T-helper 2 cell treated with Interferon-gamma antibody and Interleukin-4, amounts not matched to agents 5 μg/mL and 100 μg/mL, for 36 hours (primary cell): Measurements from ENCODE around the gene CTLA4.
A peak's percentile ranks its signal among the peaks of the same experiment; 100 is the strongest.

Experiments used
- DNase-seq: peaks from one replicate; pipeline ENCODE4 v3.0.0; 2021; ENCODE audit warnings: low spot score
- H3K27ac Mint-ChIP-seq: one replicate; pipeline ENCODE4 v1.8.0; 2021; ENCODE audit warnings: mild to moderate bottlenecking, mixed read lengths
- H3K27me3 Mint-ChIP-seq: one replicate; pipeline ENCODE4 v1.8.0; 2021; ENCODE audit warnings: low read depth, mixed read lengths
- H3K36me3 Mint-ChIP-seq: one replicate; pipeline ENCODE4 v1.8.0; 2021; ENCODE audit warnings: low read depth, mixed read lengths
- H3K4me1 Mint-ChIP-seq: one replicate; pipeline ENCODE4 v1.8.0; 2021; ENCODE audit warnings: low read depth, mixed read lengths
- H3K4me3 Mint-ChIP-seq: one replicate; pipeline ENCODE4 v1.8.0; 2022; ENCODE audit warnings: mild to moderate bottlenecking, moderate library complexity, mixed read lengths
- H3K9me3 Mint-ChIP-seq: one replicate; pipeline ENCODE4 v1.8.0; 2021; ENCODE audit warnings: mixed read lengths

The CTLA4 gene

DNA sequence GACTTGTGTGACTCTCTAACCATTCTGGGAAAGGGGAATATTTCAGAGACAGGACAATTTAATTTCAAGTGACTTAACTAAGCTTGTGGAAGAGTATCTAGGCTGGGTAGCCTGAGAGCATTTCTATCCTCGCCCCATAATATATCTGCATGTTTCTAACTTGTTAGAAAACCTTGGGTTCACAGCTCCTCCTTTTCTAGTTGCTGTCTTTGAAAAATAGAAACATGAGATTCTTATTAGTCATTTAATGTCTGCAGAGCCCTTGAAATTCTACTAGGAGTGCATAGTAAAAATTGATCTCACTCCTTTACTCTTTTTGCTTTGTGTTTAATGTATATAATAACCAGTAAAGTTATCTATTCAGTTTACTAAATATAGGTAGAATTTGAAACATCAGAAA lies 22.4 kb downstream of the CTLA4 start:
- H3K4me3 Mint-ChIP-seq: no peak overlapping the region
- H3K4me1 Mint-ChIP-seq: peaks cover 75% of the 10 kb centered on the region
- no peaks in the 10 kb centered on the region for H3K27me3 Mint-ChIP-seq
- H3K36me3 Mint-ChIP-seq: no peaks in the 10 kb centered on the region
- no peaks in the 10 kb centered on the region for H3K9me3 Mint-ChIP-seq
- no peak for DNase-seq
- H3K27ac Mint-ChIP-seq: no peak overlapping the region

DNA sequence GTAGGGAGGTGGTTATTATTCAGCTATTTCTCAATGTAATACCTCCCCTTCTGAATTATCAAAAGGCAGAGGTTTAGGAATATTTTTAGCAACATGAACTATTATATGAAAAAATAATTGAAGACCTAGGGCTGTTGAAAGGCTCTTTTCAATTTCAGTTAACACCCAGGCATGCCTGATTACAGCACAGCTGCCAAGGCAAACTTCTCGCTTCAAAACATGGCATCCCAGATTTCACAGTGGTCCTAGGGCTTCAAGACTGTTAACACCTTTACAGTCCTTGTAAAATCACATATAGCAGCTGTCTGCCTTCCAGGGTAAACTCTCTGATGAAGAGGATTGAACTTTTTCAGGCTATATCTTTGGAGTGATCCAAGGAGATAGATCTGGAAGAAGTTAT lies 23.2 kb downstream of the CTLA4 start:
- no peaks in the 10 kb centered on the region for H3K27me3 Mint-ChIP-seq
- peaks cover 74% of the 10 kb centered on the region for H3K4me1 Mint-ChIP-seq
- no peak overlapping the region for H3K4me3 Mint-ChIP-seq
- H3K9me3 Mint-ChIP-seq: peaks cover 3% of the 10 kb centered on the region
- DNase-seq: no peak
- H3K36me3 Mint-ChIP-seq: no peaks in the 10 kb centered on the region
- peak overlapping the region; percentile 24 for H3K27ac Mint-ChIP-seq

DNA sequence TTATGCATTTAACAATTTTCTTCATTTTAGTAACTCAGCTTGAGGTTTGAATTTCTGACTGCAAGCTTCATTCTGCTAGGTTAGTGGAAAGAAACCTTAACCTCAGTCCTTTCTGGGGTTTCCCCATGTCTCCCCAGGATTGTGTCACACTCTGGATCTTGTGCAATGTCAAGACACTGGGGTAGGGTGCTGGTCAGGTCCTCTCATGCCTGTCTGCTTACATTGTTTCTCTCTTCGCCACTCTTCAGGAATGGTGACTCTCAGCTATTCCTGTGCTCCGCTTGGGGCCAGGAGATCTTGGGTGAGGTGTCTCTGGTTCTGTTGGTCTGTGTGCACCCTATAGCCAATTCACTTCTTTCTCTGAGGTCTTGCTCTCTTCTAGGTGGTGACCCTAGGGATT lies 23.9 kb downstream of the CTLA4 start:
- peaks cover 71% of the 10 kb centered on the region for H3K4me1 Mint-ChIP-seq
- H3K9me3 Mint-ChIP-seq: peaks cover 3% of the 10 kb centered on the region
- DNase-seq: peak; percentile 81
- peaks cover 2% of the 10 kb centered on the region for H3K36me3 Mint-ChIP-seq
- H3K27me3 Mint-ChIP-seq: no peaks in the 10 kb centered on the region
- H3K27ac Mint-ChIP-seq: peak overlapping the region; percentile 72
- H3K4me3 Mint-ChIP-seq: peak overlapping the region; percentile 32

DNA sequence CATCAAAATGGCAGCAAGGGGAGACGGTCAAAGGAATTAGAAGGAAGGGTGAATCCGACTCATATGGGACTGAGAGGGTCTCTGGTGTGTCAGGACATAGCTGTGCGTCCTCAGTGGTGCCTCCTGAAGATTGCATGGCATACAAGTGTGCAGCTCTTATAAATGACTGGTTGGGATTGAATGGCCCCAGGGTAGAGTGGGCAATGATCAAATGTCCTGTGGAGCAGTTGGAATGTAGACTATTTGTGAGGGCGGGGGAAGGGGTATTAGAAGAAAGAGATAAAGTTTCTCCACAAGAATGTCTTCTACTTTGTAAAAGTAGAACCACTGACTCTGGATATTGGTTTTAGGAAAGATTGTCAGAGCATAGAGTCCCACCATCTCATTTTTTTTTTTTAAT lies 24.6 kb downstream of the CTLA4 start:
- Mint-ChIP-seq H3K4me3 (no peak overlapping the region), H3K4me1 (peaks cover 71% of the 10 kb centered on the region), H3K9me3 (peaks cover 3% of the 10 kb centered on the region), H3K27me3 (no peaks in the 10 kb centered on the region), H3K27ac (peak overlapping the region; percentile 27), H3K36me3 (peaks cover 5% of the 10 kb centered on the region)
- DNase-seq: no peak

DNA sequence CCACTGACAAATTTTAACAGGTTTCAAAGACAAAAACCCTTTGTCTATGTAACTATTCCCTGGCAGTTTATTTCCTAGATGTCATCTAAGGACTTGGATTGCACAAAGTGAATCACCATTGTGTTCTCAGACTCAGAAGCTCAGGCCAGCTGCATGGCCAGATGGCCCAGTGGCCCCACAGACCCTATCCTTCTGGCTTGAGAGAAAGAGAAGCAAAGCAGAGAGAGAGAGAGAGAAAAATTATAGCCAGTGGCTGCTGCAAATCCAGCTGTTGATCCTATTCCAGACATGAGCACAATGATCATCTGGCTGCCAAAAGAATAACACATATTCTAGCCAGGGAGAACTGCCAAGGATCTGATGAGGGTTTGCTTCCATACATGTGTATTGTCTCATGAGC lies 25.8 kb downstream of the CTLA4 start:
- no peak overlapping the region for H3K4me3 Mint-ChIP-seq
- H3K27ac Mint-ChIP-seq: peak overlapping the region; percentile 70
- peaks cover 76% of the 10 kb centered on the region for H3K4me1 Mint-ChIP-seq

DNA sequence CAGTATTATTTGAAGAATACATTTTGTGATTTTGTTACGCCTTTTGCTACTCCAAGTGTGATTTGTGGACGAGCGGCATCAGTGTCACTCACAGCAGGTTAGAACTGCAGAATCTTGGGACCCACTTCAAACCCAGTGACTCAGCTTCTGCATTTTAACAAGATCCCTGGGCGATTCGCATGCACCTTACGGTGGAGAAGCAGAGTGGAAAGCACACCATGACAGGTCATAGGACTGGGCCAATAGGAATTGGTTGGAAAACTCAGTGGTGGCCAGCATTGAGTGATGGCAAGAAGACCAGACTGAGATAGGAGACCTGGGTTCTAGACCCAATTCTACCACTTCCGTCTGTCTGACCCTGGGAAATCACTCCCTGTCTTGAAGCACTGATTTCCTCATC lies 26.3 kb downstream of the CTLA4 start:
- H3K4me1 Mint-ChIP-seq: peaks cover 80% of the 10 kb centered on the region
- H3K27ac Mint-ChIP-seq: peak overlapping the region; percentile 72
- no peaks in the 10 kb centered on the region for H3K27me3 Mint-ChIP-seq
- peak overlapping the region; percentile 33 for H3K4me3 Mint-ChIP-seq
- DNase-seq: no peak
- H3K9me3 Mint-ChIP-seq: peaks cover 3% of the 10 kb centered on the region
- peaks cover 10% of the 10 kb centered on the region for H3K36me3 Mint-ChIP-seq

More for the DNA sequence above, 25.8 kb downstream of the CTLA4 start:
- Mint-ChIP-seq H3K27me3 (no peaks in the 10 kb centered on the region), H3K9me3 (peaks cover 3% of the 10 kb centered on the region), H3K36me3 (peaks cover 8% of the 10 kb centered on the region)
- no peak for DNase-seq

DNA sequence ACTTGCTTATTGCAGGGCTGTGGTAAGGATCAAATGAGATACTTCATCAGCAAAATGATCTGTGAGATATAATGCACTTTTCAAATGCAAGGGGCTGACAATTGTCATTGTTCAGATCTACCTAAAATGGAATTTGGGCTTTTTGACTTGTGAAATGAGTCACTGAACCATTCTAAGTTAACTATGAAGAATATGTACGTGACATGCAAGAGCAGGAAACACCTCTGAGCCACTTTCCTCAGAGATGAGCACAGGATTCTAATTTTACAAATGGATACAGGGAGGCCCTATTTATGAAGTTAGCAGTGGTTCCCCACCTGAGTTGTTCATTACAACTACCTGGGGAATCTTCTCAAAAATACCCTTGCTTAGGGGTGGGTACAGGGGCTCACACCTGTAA lies 26.7 kb downstream of the CTLA4 start:
- Mint-ChIP-seq H3K4me3 (peak overlapping the region; percentile 33), H3K4me1 (peaks cover 81% of the 10 kb centered on the region), H3K27ac (peak overlapping the region; percentile 72), H3K27me3 (no peaks in the 10 kb centered on the region), H3K9me3 (peaks cover 3% of the 10 kb centered on the region), H3K36me3 (peaks cover 12% of the 10 kb centered on the region)
- peak; percentile 34 for DNase-seq

DNA sequence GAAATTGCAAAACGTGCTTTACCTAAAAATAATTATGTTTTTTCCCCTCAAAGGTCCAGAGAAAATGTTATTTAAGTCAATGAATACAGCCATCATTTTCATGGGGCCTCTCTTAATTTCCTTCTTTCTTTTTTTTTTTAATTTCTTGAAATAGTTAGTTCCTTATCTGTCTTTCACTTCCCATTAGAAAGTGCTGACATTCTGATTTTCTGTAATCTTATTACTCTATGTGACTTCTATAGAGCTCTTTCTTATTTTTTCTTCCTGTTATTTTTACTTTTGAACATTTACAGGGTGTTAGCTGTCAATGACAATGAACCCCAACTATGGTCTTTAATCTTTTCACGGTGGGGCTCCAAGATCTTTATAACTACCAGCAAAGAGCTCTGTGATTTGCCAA lies 30.0 kb downstream of the CTLA4 start:
- peak overlapping the region; percentile 38 for H3K4me3 Mint-ChIP-seq
- no peaks in the 10 kb centered on the region for H3K27me3 Mint-ChIP-seq
- H3K36me3 Mint-ChIP-seq: peaks cover 27% of the 10 kb centered on the region
- H3K9me3 Mint-ChIP-seq: peaks cover 24% of the 10 kb centered on the region
- no peak for DNase-seq
- H3K4me1 Mint-ChIP-seq: peaks cover 61% of the 10 kb centered on the region
- peak overlapping the region; percentile 47 for H3K27ac Mint-ChIP-seq

DNA sequence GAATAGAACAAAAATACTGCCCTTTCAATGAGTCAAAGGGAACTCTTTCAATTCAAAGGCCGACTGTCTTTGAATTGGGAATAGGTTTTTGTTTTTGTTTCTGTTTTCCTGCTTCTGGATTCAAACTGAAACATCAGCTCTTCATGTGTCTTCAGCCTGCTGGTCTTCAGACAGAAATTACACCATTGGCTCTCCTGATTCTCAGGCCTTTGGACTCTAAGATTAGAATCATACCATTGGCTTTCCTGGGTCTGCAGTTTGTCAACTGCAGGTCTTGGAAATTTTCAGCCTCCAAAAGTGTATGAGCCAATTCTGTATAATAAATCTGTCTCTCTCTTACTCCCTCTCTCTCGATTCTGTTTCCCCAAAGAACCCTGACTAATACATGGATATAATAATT lies 31.1 kb downstream of the CTLA4 start:
- Mint-ChIP-seq H3K36me3 (peaks cover 27% of the 10 kb centered on the region), H3K9me3 (peaks cover 25% of the 10 kb centered on the region), H3K4me3 (no peak overlapping the region), H3K27ac (no peak overlapping the region), H3K4me1 (peaks cover 57% of the 10 kb centered on the region), H3K27me3 (no peaks in the 10 kb centered on the region)
- DNase-seq: no peak

DNA sequence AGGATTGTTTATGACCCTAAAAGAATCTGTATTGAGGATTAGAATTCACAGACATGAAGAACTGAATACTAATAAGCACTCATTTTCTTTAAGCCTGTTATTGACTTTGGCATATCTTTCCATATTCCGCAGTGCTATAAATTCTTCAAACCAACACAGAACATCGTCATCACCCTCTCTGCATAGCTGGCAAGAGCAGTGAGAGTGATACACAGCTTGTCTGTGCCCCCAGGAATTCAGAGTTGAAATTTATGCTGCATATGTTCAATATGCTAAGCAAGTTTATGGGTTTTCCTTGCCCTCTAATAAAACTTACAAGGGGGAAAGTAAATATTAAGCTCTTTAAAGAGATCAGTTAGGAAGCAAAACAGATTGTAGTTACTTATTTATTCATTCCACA lies 32.7 kb downstream of the CTLA4 start:
- Mint-ChIP-seq H3K9me3 (peaks cover 25% of the 10 kb centered on the region), H3K4me1 (peaks cover 42% of the 10 kb centered on the region), H3K36me3 (peaks cover 30% of the 10 kb centered on the region), H3K27ac (no peak overlapping the region), H3K4me3 (no peak overlapping the region), H3K27me3 (no peaks in the 10 kb centered on the region)
- DNase-seq: no peak

DNA sequence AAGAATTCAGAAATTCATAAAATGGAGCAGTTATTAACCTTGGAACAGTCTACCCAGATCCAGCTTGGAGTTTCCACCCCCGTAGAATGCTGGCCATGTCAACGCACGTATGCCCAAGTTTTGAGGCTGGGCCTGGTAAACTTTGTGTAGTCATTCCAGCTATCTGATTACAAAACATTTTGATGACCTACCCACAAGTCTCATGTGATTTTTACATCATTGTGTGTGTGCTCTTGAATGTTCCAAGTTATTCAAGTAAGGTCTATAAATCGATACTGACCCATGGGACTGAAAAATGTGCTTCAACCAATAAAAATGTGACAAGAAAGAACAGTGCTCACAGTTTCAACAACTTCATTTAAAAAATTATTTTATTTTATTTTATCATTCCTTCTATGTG lies 36.5 kb downstream of the CTLA4 start:
- peaks cover 18% of the 10 kb centered on the region for H3K36me3 Mint-ChIP-seq
- peaks cover 17% of the 10 kb centered on the region for H3K4me1 Mint-ChIP-seq
- H3K9me3 Mint-ChIP-seq: peaks cover 22% of the 10 kb centered on the region
- H3K4me3 Mint-ChIP-seq: no peak overlapping the region
- no peak for DNase-seq
- no peaks in the 10 kb centered on the region for H3K27me3 Mint-ChIP-seq
- no peak overlapping the region for H3K27ac Mint-ChIP-seq

DNA sequence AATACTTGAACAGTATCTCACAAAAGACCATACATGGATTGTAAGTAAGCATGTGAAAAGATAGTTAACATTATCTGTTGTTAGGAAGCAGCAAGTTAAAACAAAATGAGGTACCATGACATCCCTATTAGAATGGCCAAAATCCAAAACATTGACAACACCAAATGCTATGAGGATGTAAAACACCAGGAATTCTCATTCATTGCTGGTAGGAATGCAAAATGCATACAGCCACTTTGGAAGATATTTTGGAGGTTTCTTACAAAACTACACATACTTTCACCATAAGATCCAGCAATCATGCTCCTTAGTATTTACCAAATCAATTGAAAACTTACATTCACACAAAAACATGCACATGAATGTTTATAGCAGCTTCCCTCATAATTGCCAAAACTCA lies 38.1 kb downstream of the CTLA4 start:
- H3K27me3 Mint-ChIP-seq: no peaks in the 10 kb centered on the region
- no peak for DNase-seq
- H3K36me3 Mint-ChIP-seq: peaks cover 16% of the 10 kb centered on the region
- no peak overlapping the region for H3K4me3 Mint-ChIP-seq
- H3K27ac Mint-ChIP-seq: no peak overlapping the region
- peaks cover 20% of the 10 kb centered on the region for H3K4me1 Mint-ChIP-seq
- peaks cover 18% of the 10 kb centered on the region for H3K9me3 Mint-ChIP-seq

DNA sequence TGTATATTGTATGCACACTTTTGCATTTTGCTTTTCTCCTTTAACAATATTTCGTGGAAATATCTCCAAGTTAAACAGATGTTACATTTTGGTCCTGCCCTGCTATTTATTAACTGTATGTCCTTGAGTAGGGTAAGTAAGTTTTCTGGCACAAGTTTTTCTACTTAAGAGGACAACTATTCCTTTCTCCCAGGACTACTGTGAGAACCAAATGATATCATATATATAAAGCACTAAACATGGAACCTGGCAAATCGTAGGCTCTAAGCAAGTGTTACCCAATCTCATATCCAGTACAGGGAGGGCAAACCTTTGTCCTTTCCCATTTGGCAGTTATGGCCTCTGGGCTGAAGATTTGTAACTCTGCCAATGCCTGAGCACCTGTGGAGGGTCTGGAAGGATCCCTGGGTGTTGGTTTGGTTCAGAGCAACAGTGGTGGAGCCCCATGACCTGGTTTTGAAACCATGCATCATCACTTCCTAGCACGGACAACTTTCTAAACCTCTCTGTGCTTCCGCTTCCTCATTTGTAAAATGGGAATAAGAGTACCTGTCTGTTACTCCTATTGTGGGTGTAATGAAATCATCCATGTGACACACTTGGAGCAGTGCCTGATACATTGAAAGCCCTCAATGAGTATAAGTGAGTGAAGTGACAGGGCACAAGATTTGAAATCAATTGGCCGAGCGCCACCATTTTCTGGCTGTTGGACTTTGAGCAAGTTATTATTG lies 40.7 kb downstream of the CTLA4 start:
- DNase-seq: no peak
- H3K4me1 Mint-ChIP-seq: peaks cover 19% of the 10 kb centered on the region
- no peak overlapping the region for H3K27ac Mint-ChIP-seq
- H3K4me3 Mint-ChIP-seq: no peak overlapping the region
- H3K36me3 Mint-ChIP-seq: peaks cover 3% of the 10 kb centered on the region
- H3K9me3 Mint-ChIP-seq: no peaks in the 10 kb centered on the region
- no peaks in the 10 kb centered on the region for H3K27me3 Mint-ChIP-seq

DNA sequence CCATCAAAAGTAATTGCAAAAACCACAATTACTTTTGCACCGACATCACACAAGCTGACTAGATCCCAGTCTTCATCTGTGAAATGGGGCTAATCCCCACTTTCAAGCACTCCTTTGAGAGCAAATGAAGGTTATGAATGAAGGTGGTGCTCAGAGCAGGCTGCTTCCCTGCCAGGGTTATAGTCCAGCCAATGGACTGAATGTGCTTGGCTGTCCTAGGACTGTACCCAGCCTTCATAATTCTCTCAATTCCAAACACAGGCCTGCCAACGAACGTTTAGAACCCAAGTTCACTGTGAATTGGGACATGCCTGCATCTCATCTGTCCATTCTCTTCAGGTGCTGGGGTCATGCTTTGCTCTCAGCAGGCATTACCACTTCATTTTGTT lies 41.2 kb downstream of the CTLA4 start:
- H3K4me3 Mint-ChIP-seq: no peak overlapping the region
- no peaks in the 10 kb centered on the region for H3K9me3 Mint-ChIP-seq
- H3K4me1 Mint-ChIP-seq: peaks cover 19% of the 10 kb centered on the region
- peaks cover 3% of the 10 kb centered on the region for H3K36me3 Mint-ChIP-seq
- H3K27me3 Mint-ChIP-seq: no peaks in the 10 kb centered on the region
- no peak overlapping the region for H3K27ac Mint-ChIP-seq
- no peak for DNase-seq
